HS-27A (cell line): ENCODE results near the gene TUSC2.
"Not testable (repeated sequence)": the region's sequence is repeated elsewhere in the genome, so short reads cannot be mapped to it uniquely, and the experiment has no call there.

ENCODE experiments used
- DNase-seq: peaks from one replicate; pipeline ENCODE4 v3.0.0-alpha.2; 2012; ENCODE audit warnings: low read depth, missing footprints

Gene TUSC2

GRCh38 chr3:50317300-50317699 is 10.7 kb downstream of the TUSC2 start:
- DNase-seq = no peak

DNA sequence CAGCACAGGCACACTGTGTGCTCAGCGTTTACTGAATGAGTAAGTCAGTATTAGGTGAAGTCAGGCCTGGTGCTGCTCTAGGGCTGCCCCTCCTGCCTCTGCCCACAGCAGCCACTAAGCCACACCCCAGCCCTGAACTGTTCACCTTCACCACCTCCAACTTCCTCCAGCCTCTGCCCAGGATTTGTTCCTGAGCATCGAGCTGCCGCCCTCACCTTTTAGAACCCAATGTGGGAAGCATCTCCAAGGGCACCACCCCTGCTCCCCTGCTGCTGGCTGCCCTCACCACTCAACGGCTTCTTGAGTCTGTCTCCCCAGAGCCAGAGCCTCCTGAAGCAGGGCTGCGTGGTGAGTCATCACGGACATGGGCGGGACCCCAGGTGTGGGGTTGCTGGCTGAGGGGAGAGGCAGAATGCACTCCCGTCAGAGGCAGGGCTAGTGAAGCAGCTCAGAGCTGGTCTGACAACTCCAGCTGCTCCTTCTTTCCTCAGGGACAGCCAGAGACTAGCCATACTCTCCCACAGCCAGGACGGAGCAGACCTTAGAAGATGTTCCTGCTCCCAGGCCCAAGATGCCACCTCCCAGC is 11.3 kb downstream of the TUSC2 start:
- DNase-seq = no peak

DNA sequence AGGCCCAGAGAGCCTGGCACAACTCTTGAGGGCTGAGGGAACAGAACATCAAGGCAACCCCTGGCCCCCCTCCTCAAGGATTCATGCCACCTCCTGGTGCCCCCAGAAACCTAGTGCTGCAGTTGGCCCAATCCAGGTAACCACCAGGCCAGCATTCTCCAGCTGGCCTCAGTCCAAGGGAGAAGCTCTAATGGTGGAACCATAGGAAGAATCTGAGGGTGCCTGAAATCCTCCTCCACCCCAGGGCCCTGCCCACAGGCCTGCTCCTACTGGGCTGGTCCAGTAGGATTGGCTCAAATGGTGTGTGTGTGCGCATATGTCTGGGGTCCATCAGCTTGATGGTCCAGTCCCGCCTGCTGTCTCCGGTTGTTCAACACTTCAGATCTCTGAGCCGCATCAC is 13.2 kb downstream of the TUSC2 start:
- DNase-seq = no peak

- DNase-seq = no peak
These were observed 13.7 kb downstream of the TUSC2 start for GRCh38 chr3:50314342-50314741.

DNA sequence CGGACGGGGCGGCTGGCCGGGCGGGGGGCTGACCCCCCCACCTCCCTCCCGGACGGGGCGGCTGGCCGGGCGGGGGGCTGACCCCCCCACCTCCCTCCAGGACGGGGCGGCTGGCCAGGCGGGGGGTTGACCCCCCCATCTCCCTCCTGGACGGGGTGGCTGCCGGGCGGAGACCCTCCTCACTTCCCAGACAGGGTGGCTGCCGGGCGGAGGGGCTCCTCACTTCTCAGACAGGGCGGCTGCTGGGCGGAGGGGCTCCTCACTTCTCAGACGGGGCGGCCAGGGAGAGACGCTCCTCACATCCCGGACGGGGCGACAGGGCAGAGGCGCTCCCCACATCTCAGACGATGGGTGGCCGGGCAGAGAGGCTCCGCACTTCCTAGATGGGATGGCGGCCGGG is 16.0 kb downstream of the TUSC2 start:
- DNase-seq = not testable (repeated sequence)

- DNase-seq = no peak
These were observed 23.4 kb downstream of the TUSC2 start for GRCh38 chr3:50304601-50305000.

DNA sequence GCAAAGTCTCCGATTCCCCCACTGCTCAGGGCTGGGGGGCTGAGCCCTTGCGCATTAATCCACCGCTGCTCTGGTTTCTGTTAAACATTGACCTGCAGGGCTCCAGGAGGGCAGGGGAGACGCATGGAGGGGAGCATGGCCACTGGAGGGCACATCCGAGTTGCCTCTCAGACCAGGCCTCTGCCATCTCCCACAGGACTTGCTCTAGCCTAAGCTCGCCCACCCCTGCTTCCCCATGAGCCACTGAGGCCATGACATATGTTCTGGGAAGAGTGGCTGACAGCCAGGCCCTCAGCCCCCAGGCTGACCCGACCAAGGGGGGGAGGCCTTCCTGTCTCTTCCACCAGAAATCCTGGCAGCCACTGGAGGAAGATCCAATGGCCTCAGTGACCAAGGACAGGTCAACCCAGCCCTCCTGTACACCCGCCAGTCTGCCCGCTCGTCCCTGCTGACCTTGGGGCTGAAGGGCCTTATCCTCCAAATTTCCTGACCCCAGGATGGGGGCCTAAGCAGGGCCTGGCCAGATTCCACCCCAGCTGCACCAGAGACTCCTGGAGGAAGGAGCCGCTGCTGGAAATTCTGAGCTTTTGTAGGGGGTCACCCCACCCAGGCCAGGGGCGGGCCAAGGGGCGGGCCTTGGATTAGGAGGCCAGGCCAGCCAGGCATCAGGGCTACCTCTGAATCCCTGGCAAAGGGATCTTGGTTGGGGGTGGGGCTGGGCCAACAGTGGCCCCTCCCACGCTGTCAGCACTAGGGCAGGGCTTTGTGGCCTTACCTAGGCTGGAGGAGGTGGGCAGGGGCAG is 24.8 kb downstream of the TUSC2 start, which contains the start of gene HYAL1:
Gene HYAL1, minus strand, starts transcription at position 562 of the 803 bp plus-strand sequence. CDS start 618 bp downstream, outside the sequence.
- no peak for DNase-seq

DNA sequence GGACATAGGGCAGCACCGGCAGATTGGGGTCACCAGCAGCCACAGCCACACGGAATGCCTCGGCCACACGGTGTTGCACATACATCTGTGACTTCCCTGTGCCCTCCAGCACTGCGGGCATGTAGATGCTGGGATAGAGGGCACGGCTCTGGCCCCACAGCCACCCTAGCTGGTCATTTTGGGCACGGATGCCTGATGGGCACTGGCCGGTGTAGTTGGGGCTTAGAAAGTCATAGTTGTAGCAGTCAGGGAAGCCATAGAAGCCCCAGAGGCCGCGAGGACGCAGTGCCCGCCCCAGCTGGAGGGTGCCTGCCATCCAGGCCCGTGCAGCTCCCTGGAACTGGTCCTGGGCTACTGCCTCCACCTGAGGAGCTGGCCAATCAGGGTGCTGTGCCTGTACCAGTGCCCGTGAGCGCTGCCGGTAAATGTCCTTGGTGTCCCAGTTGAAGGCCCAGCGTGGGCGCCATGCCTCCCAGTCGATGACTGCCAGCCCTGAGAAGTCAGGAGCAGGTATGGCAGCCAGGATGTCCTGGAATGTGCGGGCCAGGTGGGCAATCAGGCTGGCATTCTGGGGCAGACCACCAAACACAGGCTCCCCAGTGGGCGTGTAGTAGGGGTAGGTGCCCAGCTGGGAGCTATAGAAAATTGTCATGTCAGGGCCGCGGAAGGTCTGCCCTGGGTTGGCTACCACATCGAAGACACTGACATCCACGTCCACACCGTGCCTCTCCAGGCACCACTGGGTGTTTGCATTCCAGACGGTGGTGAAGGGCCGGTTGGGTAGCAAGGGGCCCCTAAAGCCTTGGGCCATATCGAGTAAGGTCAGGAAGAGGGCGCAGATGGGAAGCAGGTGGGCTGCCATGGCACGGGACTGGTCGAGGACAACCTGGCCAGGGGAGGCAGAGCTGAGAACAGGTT is 25.7 kb downstream of the TUSC2 start:
- no peak for DNase-seq

DNA sequence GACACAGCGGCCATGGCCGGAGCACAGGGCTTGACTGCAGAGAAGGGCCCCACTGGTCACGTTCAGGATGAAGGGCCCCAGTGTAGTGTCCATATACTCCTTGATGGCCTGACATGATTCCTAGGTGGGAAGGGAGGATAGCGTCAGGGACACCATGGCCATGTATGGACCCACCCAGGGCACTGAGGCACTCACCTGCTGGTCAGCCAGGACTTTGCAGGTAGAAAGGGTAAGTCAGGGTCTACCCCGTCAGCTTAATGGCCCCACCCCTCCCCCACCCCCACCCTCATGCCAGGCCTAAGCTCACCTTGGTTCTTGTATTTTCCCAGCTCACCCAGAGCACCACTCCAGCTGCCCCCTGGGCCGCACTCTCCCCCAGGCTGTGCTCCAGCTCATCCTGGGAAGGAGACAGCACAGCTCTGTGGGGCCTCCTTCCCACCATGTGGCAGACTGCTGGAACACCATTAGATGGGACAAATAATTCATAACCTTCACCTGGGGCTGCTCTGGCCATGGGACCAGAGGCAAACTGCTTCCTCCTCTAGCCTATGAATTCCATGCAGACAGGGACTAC is 27.3 kb downstream of the TUSC2 start:
- DNase-seq = no peak

GRCh38 chr3:50299929-50300680 is 27.9 kb downstream of the TUSC2 start:
- DNase-seq = no peak

- DNase-seq = no peak
These were observed 28.4 kb downstream of the TUSC2 start for GRCh38 chr3:50299638-50299928.

DNA sequence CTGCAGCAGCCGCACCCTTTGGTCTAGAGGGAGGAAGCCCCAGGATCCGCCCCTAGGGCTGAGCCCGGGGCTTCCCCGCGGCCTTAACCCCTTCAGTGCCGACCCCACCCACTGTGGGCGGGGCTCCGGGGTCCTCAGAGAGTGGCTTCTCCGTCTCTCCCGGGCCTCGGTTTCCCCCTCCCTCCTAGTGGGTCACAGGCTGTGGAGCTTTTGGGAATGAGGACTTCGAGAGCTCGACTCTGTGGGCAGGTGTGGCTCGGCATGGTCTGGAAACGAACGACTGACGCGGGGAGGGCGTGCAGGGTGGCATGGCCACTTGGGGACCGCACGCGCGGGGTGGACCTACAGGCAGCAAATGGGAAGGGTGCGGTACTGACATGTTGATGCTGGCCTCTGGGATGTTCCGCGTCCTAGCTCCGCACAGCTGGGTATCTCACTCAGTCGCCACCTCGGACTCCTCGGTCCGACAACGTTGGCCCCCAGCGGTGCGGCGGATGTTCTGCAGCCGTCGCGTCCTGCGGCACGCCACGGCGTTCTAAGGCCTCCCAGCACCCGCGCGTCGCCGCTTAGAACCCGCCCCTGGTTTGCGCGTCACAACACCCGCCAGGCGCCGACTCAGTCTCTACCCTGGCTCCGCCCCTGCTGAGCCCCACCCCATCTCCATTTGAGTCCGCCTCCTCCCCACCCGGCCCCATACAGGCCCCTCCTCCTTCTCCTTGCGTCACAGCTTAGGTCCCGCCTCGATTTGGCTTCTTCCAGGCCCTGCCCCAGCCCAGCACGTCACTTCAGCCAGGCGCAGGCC is 29.0 kb downstream of the TUSC2 start, which contains the start of the genes HYAL3 and NAA80:
Gene HYAL3, minus strand, starts transcription at position 570 of the 802 bp plus-strand sequence. CDS start 3,803 bp downstream, outside the sequence.
Gene NAA80, minus strand, starts transcription at position 570 of the 802 bp plus-strand sequence. CDS start 1,942 bp downstream, outside the sequence.
- peak; percentile 99 for DNase-seq

DNA sequence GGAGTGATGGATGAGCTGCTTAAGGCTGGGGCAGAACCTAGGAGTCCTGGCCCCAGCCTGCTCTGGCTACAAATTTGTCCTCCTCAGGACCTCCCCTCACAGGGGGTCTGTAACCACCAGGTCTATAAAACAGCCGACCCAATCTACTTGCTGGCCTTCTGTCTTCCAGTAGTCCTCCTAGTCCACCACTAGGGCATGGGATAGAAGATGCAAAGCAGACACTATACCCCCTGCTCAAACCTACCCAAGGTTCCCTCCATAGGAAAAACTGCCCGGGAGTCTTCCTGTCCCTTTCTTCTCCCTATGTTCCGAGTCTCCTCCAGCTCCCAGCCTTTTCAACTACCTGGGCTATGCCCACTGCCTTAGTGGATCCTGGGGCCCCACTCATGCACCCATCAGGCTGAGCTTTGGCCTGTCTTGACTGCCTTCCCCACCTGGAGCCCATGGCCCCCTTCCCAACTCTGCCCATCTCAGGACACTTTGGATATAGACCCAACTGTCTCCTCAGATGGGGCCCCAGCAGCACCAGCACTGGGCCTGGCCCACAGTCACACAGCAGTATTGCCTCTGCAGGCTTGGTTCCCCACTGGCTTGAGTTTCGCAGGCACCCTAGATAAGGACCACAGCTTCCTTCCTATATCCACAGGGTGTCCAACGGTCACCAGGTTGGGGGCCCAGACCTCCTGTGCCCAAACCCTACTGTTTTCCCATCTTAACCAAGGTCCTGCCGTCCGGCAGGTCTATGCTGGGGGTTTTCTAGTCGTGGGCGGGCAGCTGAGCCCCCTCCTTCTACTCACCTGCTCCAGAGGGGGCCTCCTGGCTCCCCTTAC is 29.9 kb downstream of the TUSC2 start:
- DNase-seq = no peak

- DNase-seq = no peak
These were observed 30.6 kb downstream of the TUSC2 start for GRCh38 chr3:50297384-50297775.

- no peak for DNase-seq
These were observed 31.2 kb downstream of the TUSC2 start for GRCh38 chr3:50296721-50297383.

- DNase-seq = no peak
These were observed 32.2 kb downstream of the TUSC2 start for GRCh38 chr3:50295553-50296431.

DNA sequence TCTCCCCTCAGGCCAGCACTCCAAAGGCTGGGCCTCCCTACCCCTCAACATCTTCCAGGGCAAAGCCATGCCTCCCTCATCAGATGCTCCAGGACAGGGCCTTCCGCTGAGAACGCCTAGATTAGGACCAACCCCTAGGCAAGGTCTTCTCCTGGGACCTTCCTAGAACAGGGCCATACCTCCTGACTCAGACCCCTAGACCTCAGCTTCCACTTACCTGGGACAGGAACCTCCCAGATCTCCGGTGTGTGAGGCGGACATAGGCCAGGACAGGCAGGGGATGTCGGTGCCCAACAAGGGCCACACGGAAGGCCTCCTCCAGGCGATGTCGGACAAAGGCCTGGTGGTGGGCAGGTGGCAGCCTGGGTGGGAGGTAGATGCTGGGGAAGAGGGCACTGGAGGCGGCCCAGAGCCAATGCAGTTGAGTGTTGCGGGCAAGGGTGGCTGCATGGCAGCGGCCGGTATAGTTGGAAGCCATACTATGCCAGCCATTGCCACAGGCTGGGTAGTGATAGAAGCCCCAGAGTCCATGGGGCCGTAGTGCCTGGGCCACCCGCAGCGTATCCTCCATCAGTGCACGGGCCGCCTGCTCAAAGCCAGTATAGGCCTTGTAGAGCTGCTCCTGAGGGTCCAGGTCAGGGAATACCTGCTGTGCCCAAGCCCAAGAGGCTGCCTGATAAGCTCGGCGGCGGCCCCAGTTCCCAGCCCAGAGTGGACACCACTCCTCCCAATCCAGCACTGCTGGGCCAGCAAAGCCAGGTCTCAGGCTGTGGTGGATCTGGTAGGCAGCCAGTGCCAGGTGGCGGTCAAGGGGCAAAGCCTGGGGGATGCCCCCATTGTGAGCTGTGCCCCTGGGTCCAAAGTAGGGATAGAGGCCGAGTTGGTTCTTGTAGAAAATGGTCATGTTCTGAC is 33.3 kb downstream of the TUSC2 start:
- DNase-seq = no peak
